GM23338 (cell line): ENCODE results near the gene CSNK1E. TPM values are rescaled to one million over a fixed set of nuclear protein-coding genes. Genes with fewer than 3 reads are reported as not detected.

ENCODE experiments used
- ATAC-seq: fragments of 200-7000 bp; cut with Tn5 transposase; 3 replicates; pipeline ENCODE4 v1.9.1; 2020
- DNase-seq: peaks from one replicate; pipeline ENCODE4 v3.0.0-alpha.2; 2015; ENCODE audit warnings: low spot score
- H2AFZ ChIP-seq: fragments of 200-600 bp; sonication (generic); 2 replicates; pipeline ENCODE4 v1.8.0; 2016; ENCODE audit warnings: antibody characterized with exemption, mild to moderate bottlenecking, moderate library complexity
- H3F3A ChIP-seq: fragments of 200-600 bp; sonication (generic); replicated peaks from 2 replicates; pipeline ENCODE4 v1.8.0; 2017; ENCODE audit warnings: antibody characterized with exemption, mixed run types, low read depth
- H3K27ac ChIP-seq: fragments of 200-600 bp; sonication (generic); 2 replicates; pipeline ENCODE4 v1.6.1; 2016; ENCODE audit warnings: low read depth
- H3K27me3 ChIP-seq: fragments of 200-600 bp; sonication (generic); 2 replicates; pipeline ENCODE4 v1.8.0; 2016; ENCODE audit warnings: mild to moderate bottlenecking, mixed run types, moderate library complexity; ENCODE audit not compliant: insufficient read depth
- H3K36me3 ChIP-seq: fragments of 200-600 bp; sonication (generic); 2 replicates; pipeline ENCODE4 v1.8.0; 2016; ENCODE audit warnings: mild to moderate bottlenecking; ENCODE audit not compliant: insufficient read depth
- H3K4me1 ChIP-seq: fragments of 200-600 bp; sonication (generic); 2 replicates; pipeline ENCODE4 v1.8.0; 2016; ENCODE audit warnings: mild to moderate bottlenecking, moderate library complexity; ENCODE audit not compliant: insufficient read depth
- H3K4me2 ChIP-seq: fragments of 200-600 bp; sonication (generic); 2 replicates; pipeline ENCODE4 v1.7.1; 2017; ENCODE audit warnings: mixed run types
- H3K4me3 ChIP-seq: fragments of 200-600 bp; sonication (generic); 2 replicates; pipeline ENCODE4 v1.6.1; 2016; ENCODE audit warnings: mixed run types
- H3K79me2 ChIP-seq: fragments of 200-600 bp; sonication (generic); replicated peaks from 2 replicates; pipeline ENCODE4 v1.8.0; 2017; ENCODE audit warnings: mild to moderate bottlenecking; ENCODE audit not compliant: insufficient read depth
- H3K9me2 ChIP-seq: fragments of 200-600 bp; sonication (generic); 2 replicates; pipeline ENCODE4 v1.8.0; 2017; ENCODE audit not compliant: insufficient read depth
- H4K20me1 ChIP-seq: fragments of 200-600 bp; sonication (generic); replicated peaks from 2 replicates; pipeline ENCODE4 v1.8.0; 2017; ENCODE audit warnings: mild to moderate bottlenecking; ENCODE audit not compliant: insufficient read depth
- H3K27ac Mint-ChIP-seq: 2 replicates; pipeline ENCODE4 v1.8.0; 2020; ENCODE audit warnings: inconsistent platforms, mild to moderate bottlenecking, moderate library complexity, mixed read lengths
- H3K27me3 Mint-ChIP-seq: 3 replicates; pipeline ENCODE4 v1.8.0; 2022; ENCODE audit warnings: low read depth, mild to moderate bottlenecking, moderate library complexity, mixed read lengths, inconsistent platforms; ENCODE audit not compliant: insufficient read depth, poor library complexity
- H3K36me3 Mint-ChIP-seq: 3 replicates; pipeline ENCODE4 v1.8.0; 2021; ENCODE audit warnings: low read depth, mild to moderate bottlenecking, inconsistent platforms, moderate library complexity, mixed read lengths
- H3K4me1 Mint-ChIP-seq: 3 replicates; pipeline ENCODE4 v1.8.0; 2020; ENCODE audit warnings: mild to moderate bottlenecking, inconsistent platforms, mixed read lengths
- H3K4me3 Mint-ChIP-seq: 3 replicates; pipeline ENCODE4 v1.8.0; 2021; ENCODE audit warnings: moderate library complexity, mild to moderate bottlenecking, inconsistent platforms, mixed read lengths
- H3K9me3 Mint-ChIP-seq: 3 replicates; pipeline ENCODE4 v1.8.0; 2020; ENCODE audit warnings: moderate library complexity, mild to moderate bottlenecking, inconsistent platforms, mixed read lengths
- CREB1 ChIP-seq: fragments of 250-450 bp; sonication (Bioruptor Pico); IDR thresholded peaks from 2 replicates; pipeline ENCODE4 v1.5.0; 2020; ENCODE audit warnings: low read depth, mild to moderate bottlenecking, moderate library complexity
- EZH2phosphoT487 ChIP-seq: fragments of 200-600 bp; sonication (generic); IDR thresholded peaks from one replicate; pipeline ENCODE4 v1.8.1; 2018; ENCODE audit warnings: antibody characterized with exemption; ENCODE audit not compliant: unreplicated experiment
- JUNB ChIP-seq: IDR thresholded peaks from one replicate; pipeline ENCODE4 v1.6.1; 2016; ENCODE audit warnings: antibody characterized with exemption; ENCODE audit not compliant: unreplicated experiment
- NANOG ChIP-seq: IDR thresholded peaks from 2 replicates; pipeline ENCODE4 v1.6.1; 2016; ENCODE audit warnings: antibody characterized with exemption, borderline replicate concordance
- POLR2AphosphoS5 ChIP-seq: IDR thresholded peaks from 2 replicates; pipeline ENCODE4 v1.6.1; 2016; ENCODE audit warnings: antibody characterized with exemption, low read depth
- ZNF331 ChIP-seq: fragments of 250-450 bp; sonication (Bioruptor Pico); IDR thresholded peaks from 2 replicates; pipeline ENCODE4 v1.5.0; 2020; ENCODE audit warnings: low read depth, mild to moderate bottlenecking, moderate library complexity
- polyA plus RNA-seq: library from polyadenylated mRNA; unstranded; fragments of >200 nt; fragmentation: Nextera tagmentation; extraction: Ambion mirVana; gene quantifications from 2 replicates; pipeline ENCODE4 v1.2.1, GENCODE V29; 2016
- total RNA-seq: library from RNA; depleted of rRNA; stranded (reverse); fragments of >200 nt; shearing (Covaris generic); gene quantifications from 2 replicates; pipeline ENCODE4 v1.2.3, GENCODE V29; 2014
- TF ChIP-seq, protein P1 (sequence below): IDR thresholded peaks from one replicate; pipeline ENCODE4 v1.6.1; 2018; ENCODE audit warnings: antibody characterized with exemption; ENCODE audit not compliant: unreplicated experiment
- TF ChIP-seq, protein P2 (sequence below), 2 experiments: fragments of 200-600 bp in 1 of 2; sonication (generic) in 1 of 2; conservative IDR thresholded peaks; 2 replicates each; pipeline versions ENCODE4 v1.5.1 to v1.6.1; 2016 to 2017; ENCODE audit warnings: antibody characterized with exemption in 2 of 2, low read depth in 2 of 2, mild to moderate bottlenecking in 2 of 2, moderate library complexity in 1 of 2
- TF ChIP-seq, protein P3 (sequence below): IDR thresholded peaks from 2 replicates; pipeline ENCODE4 v1.6.1; 2016; ENCODE audit warnings: antibody characterized with exemption

CSNK1E gene
- total and polyA plus RNA-seq, 2 experiments from 2014 or later, result 180 to 259 TPM

- TF ChIP-seq, protein P1, sequence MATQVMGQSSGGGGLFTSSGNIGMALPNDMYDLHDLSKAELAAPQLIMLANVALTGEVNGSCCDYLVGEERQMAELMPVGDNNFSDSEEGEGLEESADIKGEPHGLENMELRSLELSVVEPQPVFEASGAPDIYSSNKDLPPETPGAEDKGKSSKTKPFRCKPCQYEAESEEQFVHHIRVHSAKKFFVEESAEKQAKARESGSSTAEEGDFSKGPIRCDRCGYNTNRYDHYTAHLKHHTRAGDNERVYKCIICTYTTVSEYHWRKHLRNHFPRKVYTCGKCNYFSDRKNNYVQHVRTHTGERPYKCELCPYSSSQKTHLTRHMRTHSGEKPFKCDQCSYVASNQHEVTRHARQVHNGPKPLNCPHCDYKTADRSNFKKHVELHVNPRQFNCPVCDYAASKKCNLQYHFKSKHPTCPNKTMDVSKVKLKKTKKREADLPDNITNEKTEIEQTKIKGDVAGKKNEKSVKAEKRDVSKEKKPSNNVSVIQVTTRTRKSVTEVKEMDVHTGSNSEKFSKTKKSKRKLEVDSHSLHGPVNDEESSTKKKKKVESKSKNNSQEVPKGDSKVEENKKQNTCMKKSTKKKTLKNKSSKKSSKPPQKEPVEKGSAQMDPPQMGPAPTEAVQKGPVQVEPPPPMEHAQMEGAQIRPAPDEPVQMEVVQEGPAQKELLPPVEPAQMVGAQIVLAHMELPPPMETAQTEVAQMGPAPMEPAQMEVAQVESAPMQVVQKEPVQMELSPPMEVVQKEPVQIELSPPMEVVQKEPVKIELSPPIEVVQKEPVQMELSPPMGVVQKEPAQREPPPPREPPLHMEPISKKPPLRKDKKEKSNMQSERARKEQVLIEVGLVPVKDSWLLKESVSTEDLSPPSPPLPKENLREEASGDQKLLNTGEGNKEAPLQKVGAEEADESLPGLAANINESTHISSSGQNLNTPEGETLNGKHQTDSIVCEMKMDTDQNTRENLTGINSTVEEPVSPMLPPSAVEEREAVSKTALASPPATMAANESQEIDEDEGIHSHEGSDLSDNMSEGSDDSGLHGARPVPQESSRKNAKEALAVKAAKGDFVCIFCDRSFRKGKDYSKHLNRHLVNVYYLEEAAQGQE, result no peak
- TF ChIP-seq NANOG, result no peak
These were observed 12.7 kb downstream of the CSNK1E start (continued) for GRCh38 chr22:38304526-38304925.

DNA sequence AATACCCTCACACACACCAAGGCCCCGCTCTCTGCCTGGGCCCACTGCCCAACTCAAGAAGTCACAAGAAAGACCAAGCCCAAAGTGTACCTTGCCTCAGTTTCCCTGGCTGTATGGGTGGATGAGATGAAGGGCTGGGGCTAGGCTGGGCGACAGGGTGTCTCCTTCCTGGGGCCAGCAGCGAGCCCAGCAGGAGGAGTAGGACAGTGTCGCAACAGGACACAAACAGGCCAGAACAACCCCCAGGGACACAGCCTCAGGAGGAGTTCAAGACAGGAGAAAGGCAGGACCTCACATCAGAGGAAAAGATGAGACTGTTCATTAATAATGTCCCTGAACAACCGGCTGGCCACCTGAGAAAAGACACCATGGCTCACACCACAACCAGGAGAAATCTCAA, 13.3 kb downstream of the CSNK1E start:
- H3K36me3 ChIP-seq, result peaks cover 41% of the 10 kb centered on the region
- H3K9me3 Mint-ChIP-seq, result no peaks in the 10 kb centered on the region
- H3K4me1 ChIP-seq, result peaks cover 35% of the 10 kb centered on the region
- TF ChIP-seq ZNF331 (CRISPR knock-in tag), result no peak
- no peak for TF ChIP-seq POLR2AphosphoS5
- TF ChIP-seq, protein P2, sequence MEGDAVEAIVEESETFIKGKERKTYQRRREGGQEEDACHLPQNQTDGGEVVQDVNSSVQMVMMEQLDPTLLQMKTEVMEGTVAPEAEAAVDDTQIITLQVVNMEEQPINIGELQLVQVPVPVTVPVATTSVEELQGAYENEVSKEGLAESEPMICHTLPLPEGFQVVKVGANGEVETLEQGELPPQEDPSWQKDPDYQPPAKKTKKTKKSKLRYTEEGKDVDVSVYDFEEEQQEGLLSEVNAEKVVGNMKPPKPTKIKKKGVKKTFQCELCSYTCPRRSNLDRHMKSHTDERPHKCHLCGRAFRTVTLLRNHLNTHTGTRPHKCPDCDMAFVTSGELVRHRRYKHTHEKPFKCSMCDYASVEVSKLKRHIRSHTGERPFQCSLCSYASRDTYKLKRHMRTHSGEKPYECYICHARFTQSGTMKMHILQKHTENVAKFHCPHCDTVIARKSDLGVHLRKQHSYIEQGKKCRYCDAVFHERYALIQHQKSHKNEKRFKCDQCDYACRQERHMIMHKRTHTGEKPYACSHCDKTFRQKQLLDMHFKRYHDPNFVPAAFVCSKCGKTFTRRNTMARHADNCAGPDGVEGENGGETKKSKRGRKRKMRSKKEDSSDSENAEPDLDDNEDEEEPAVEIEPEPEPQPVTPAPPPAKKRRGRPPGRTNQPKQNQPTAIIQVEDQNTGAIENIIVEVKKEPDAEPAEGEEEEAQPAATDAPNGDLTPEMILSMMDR (conservative IDR thresholded peaks at IDR 0.05; ENCODE audit: low read depth in 2 of 2), result no peak
- no peak for TF ChIP-seq CREB1 (CRISPR knock-in tag)
- no peak for TF ChIP-seq JUNB
- no peak for TF ChIP-seq EZH2phosphoT487
- H3K4me1 Mint-ChIP-seq, result peaks cover 36% of the 10 kb centered on the region
- H4K20me1 ChIP-seq, result peaks cover 87% of the 10 kb centered on the region
- no peaks in the 10 kb centered on the region for H3K27me3 ChIP-seq
- DNase-seq, result no peak
- no peak overlapping the region for H3K4me3 ChIP-seq
- peaks cover 48% of the 10 kb centered on the region for H3F3A ChIP-seq
- H3K79me2 ChIP-seq, result peaks cover 81% of the 10 kb centered on the region
- H3K36me3 Mint-ChIP-seq, result peaks cover 81% of the 10 kb centered on the region
- no peak overlapping the region for H2AFZ ChIP-seq
- no peak overlapping the region; the same call in 2 of the 3 replicates for H3K4me3 Mint-ChIP-seq
- H3K27ac Mint-ChIP-seq, result peak overlapping the region; percentile 77
- no peaks in the 10 kb centered on the region for H3K9me2 ChIP-seq
- H3K27ac ChIP-seq, result peak overlapping the region; percentile 87
- no peak for ATAC-seq
- H3K27me3 Mint-ChIP-seq, result peaks cover 15% of the 10 kb centered on the region
- H3K4me2 ChIP-seq, result no peak overlapping the region

- no peak overlapping the region for H3K27ac Mint-ChIP-seq
- H3K36me3 ChIP-seq, result peaks cover 35% of the 10 kb centered on the region
- TF ChIP-seq, protein P3, sequence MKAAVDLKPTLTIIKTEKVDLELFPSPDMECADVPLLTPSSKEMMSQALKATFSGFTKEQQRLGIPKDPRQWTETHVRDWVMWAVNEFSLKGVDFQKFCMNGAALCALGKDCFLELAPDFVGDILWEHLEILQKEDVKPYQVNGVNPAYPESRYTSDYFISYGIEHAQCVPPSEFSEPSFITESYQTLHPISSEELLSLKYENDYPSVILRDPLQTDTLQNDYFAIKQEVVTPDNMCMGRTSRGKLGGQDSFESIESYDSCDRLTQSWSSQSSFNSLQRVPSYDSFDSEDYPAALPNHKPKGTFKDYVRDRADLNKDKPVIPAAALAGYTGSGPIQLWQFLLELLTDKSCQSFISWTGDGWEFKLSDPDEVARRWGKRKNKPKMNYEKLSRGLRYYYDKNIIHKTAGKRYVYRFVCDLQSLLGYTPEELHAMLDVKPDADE, result no peak
- TF ChIP-seq JUNB, result no peak
These were observed 14.3 kb downstream of the CSNK1E start for GRCh38 chr22:38302906-38303305.

More at GRCh38 chr22:38302906-38303305, 14.3 kb downstream of the CSNK1E start:
- Histone ChIP-seq H3K4me1 (peaks cover 29% of the 10 kb centered on the region), H3K27me3 (no peaks in the 10 kb centered on the region), H3K27ac (no peak overlapping the region; the same call in 1 of the 2 replicates), H3K79me2 (peaks cover 71% of the 10 kb centered on the region), H3K4me3 (no peak overlapping the region), H4K20me1 (peaks cover 78% of the 10 kb centered on the region), H2AFZ (no peak overlapping the region), H3F3A (peaks cover 44% of the 10 kb centered on the region), H3K9me2 (no peaks in the 10 kb centered on the region), H3K4me2 (no peak overlapping the region)
- no peak overlapping the region for H3K4me3 Mint-ChIP-seq
- peaks cover 25% of the 10 kb centered on the region for H3K4me1 Mint-ChIP-seq
- peaks cover 80% of the 10 kb centered on the region for H3K36me3 Mint-ChIP-seq
- ATAC-seq (no peak), DNase-seq (no peak)
- H3K9me3 Mint-ChIP-seq, result no peaks in the 10 kb centered on the region
- H3K27me3 Mint-ChIP-seq, result peaks cover 15% of the 10 kb centered on the region
